ENCODE measurements around the gene ATXN10.

ATXN10 gene

GRCh38 chr22:45784357-45785277 is 113.0 kb downstream of the ATXN10 start:
- TF ChIP-seq MAX (IDR thresholded peaks at IDR 0.05; ENCODE audit: low read depth, low read length) (no peak), MYC (IDR thresholded peaks at IDR 0.05; ENCODE audit: low read depth, low read length) (no peak), CTCF (IDR thresholded peaks at IDR 0.05; ENCODE audit: low read depth, low read length) (no peak), POLR2A (IDR thresholded peaks at IDR 0.05; ENCODE audit: extremely low read depth, insufficient read length) (no peak)
- DNase-seq (ENCODE audit: low read depth), result no peak
- H3K4me3 ChIP-seq (ENCODE audit: low read depth, low read length), result no peak overlapping the region

- no peak for TF ChIP-seq POLR2A (IDR thresholded peaks at IDR 0.05; ENCODE audit: extremely low read depth, insufficient read length)
- TF ChIP-seq MAX (IDR thresholded peaks at IDR 0.05; ENCODE audit: low read depth, low read length), result no peak
- TF ChIP-seq MYC (IDR thresholded peaks at IDR 0.05; ENCODE audit: low read depth, low read length), result no peak
- no peak for TF ChIP-seq CTCF (IDR thresholded peaks at IDR 0.05; ENCODE audit: low read depth, low read length)
- H3K4me3 ChIP-seq (ENCODE audit: low read depth, low read length), result no peak overlapping the region
- no peak for DNase-seq (ENCODE audit: low read depth)
These were observed 113.8 kb downstream of the ATXN10 start for GRCh38 chr22:45785458-45785857.

- no peak for DNase-seq (ENCODE audit: low read depth)
- TF ChIP-seq MYC (IDR thresholded peaks at IDR 0.05; ENCODE audit: low read depth, low read length), result no peak
- TF ChIP-seq POLR2A (IDR thresholded peaks at IDR 0.05; ENCODE audit: extremely low read depth, insufficient read length), result no peak
- TF ChIP-seq CTCF (IDR thresholded peaks at IDR 0.05; ENCODE audit: low read depth, low read length), result no peak
- no peak for TF ChIP-seq MAX (IDR thresholded peaks at IDR 0.05; ENCODE audit: low read depth, low read length)
- H3K4me3 ChIP-seq (ENCODE audit: low read depth, low read length), result no peak overlapping the region
These were observed 115.1 kb downstream of the ATXN10 start for GRCh38 chr22:45786726-45787125.

- TF ChIP-seq MYC (IDR thresholded peaks at IDR 0.05; ENCODE audit: low read depth, low read length), result no peak
- TF ChIP-seq MAX (IDR thresholded peaks at IDR 0.05; ENCODE audit: low read depth, low read length), result no peak
- TF ChIP-seq POLR2A (IDR thresholded peaks at IDR 0.05; ENCODE audit: extremely low read depth, insufficient read length), result no peak
- no peak for TF ChIP-seq CTCF (IDR thresholded peaks at IDR 0.05; ENCODE audit: low read depth, low read length)
- no peak for DNase-seq (ENCODE audit: low read depth)
- no peak overlapping the region for H3K4me3 ChIP-seq (ENCODE audit: low read depth, low read length)
These were observed 116.1 kb downstream of the ATXN10 start for GRCh38 chr22:45787759-45788158.

- H3K4me3 ChIP-seq (ENCODE audit: low read depth, low read length), result no peak overlapping the region
- TF ChIP-seq MAX (IDR thresholded peaks at IDR 0.05; ENCODE audit: low read depth, low read length) (no peak), POLR2A (IDR thresholded peaks at IDR 0.05; ENCODE audit: extremely low read depth, insufficient read length) (no peak), CTCF (IDR thresholded peaks at IDR 0.05; ENCODE audit: low read depth, low read length) (no peak), MYC (IDR thresholded peaks at IDR 0.05; ENCODE audit: low read depth, low read length) (no peak)
- DNase-seq (ENCODE audit: low read depth), result no peak
These were observed 116.9 kb downstream of the ATXN10 start for GRCh38 chr22:45788522-45788921.

Data from NB4 (cell line).